GM23248 (cell line): Measurements from ENCODE around the gene CAB39. TPM values are rescaled to one million over a fixed set of nuclear protein-coding genes. Genes with fewer than 3 reads are reported as not detected.
A peak's percentile ranks its signal among the peaks of the same experiment; 100 is the strongest.

Source experiments
- DNase-seq: peaks from one replicate; pipeline ENCODE4 v3.0.0-alpha.2; 2015
- H2AFZ ChIP-seq: fragments of 200-600 bp; sonication (generic); 2 replicates; pipeline ENCODE4 v1.6.1; 2016; ENCODE audit warnings: antibody characterized with exemption
- H3F3A ChIP-seq: fragments of 200-600 bp; sonication (generic); 2 replicates; pipeline ENCODE4 v1.6.1; 2016; ENCODE audit warnings: mild to moderate bottlenecking, antibody characterized with exemption, mixed run types; ENCODE audit not compliant: insufficient read depth
- H3K27ac ChIP-seq: fragments of 200-600 bp; sonication (generic); 2 replicates; pipeline ENCODE4 v1.5.1; 2016; ENCODE audit warnings: mild to moderate bottlenecking
- H3K27me3 ChIP-seq: fragments of 200-600 bp; sonication (generic); replicated peaks from 2 replicates; pipeline ENCODE4 v1.6.1; 2016; ENCODE audit warnings: mild to moderate bottlenecking; ENCODE audit not compliant: insufficient read depth
- H3K36me3 ChIP-seq: fragments of 200-600 bp; sonication (generic); 2 replicates; pipeline ENCODE4 v1.6.1; 2016; ENCODE audit warnings: low read depth, mild to moderate bottlenecking
- H3K4me1 ChIP-seq: fragments of 200-600 bp; sonication (generic); 2 replicates; pipeline ENCODE4 v1.6.1; 2016; ENCODE audit warnings: mild to moderate bottlenecking; ENCODE audit not compliant: insufficient read depth
- H3K4me2 ChIP-seq: fragments of 200-600 bp; sonication (generic); one replicate; pipeline ENCODE4 v1.6.1; 2016; ENCODE audit warnings: mild to moderate bottlenecking; ENCODE audit not compliant: unreplicated experiment
- H3K4me3 ChIP-seq: fragments of 200-600 bp; sonication (generic); 2 replicates; pipeline ENCODE4 v1.5.1; 2016; ENCODE audit warnings: mild to moderate bottlenecking
- H3K79me2 ChIP-seq: fragments of 200-600 bp; sonication (generic); 2 replicates; pipeline ENCODE4 v1.6.1; 2016; ENCODE audit warnings: mild to moderate bottlenecking; ENCODE audit not compliant: insufficient read depth
- H3K9ac ChIP-seq: fragments of 200-600 bp; sonication (generic); 2 replicates; pipeline ENCODE4 v1.6.1; 2016; ENCODE audit warnings: mild to moderate bottlenecking
- H3K9me2 ChIP-seq: fragments of 200-600 bp; sonication (generic); 2 replicates; pipeline ENCODE4 v1.6.1; 2016; ENCODE audit warnings: mixed run types, mild to moderate bottlenecking, moderate library complexity; ENCODE audit not compliant: insufficient read depth
- H3K9me3 ChIP-seq: fragments of 200-600 bp; sonication (generic); one replicate; pipeline ENCODE4 v1.6.1; 2017; ENCODE audit warnings: low read depth
- H4K20me1 ChIP-seq: fragments of 200-600 bp; sonication (generic); 2 replicates; pipeline ENCODE4 v1.6.0; 2016; ENCODE audit not compliant: insufficient read depth
- EZH2 ChIP-seq: fragments of 200-600 bp; sonication (generic); IDR thresholded peaks from 2 replicates; pipeline ENCODE4 v1.6.1; 2018; ENCODE audit warnings: antibody characterized with exemption, mild to moderate bottlenecking; ENCODE audit not compliant: insufficient read depth, poor library complexity, severe bottlenecking
- EZH2phosphoT487 ChIP-seq: fragments of 200-600 bp; sonication (generic); IDR thresholded peaks from 2 replicates; pipeline ENCODE4 v1.6.1; 2018; ENCODE audit warnings: antibody characterized with exemption, moderate library complexity, mild to moderate bottlenecking, low read depth; ENCODE audit not compliant: insufficient read depth
- WGBS, 2 experiments: methylation state at CpG; one replicate each; pipeline ENCODE4 v1.1.6; 2015 to 2017; ENCODE audit warnings: low lambda C conversion rate in 2 of 2, low coverage in 1 of 2; ENCODE audit errors: missing lambda C conversion rate in 2 of 2; 5-methylcytosine and 5-hydroxymethylcytosine counted together
- in situ Hi-C: fragments of 300-500 bp; cut with MboI; formaldehyde crosslinking; loops from 2 replicates; pipeline ENCODE4 v1.15.0; 2020
- polyA plus RNA-seq: library from polyadenylated mRNA; unstranded; fragments of >200 nt; fragmentation: Nextera tagmentation; extraction: Ambion mirVana; gene quantifications from 2 replicates; pipeline ENCODE4 v1.2.1, GENCODE V29; 2016
- total RNA-seq: library from RNA; depleted of rRNA; stranded (reverse); fragments of >200 nt; shearing (Covaris generic); gene quantifications from 2 replicates; pipeline ENCODE4 v1.2.3, GENCODE V29; 2014

The CAB39 gene
- total and polyA plus RNA-seq, 2 experiments from 2014 or later: 22.7 to 52.1 TPM

DNA sequence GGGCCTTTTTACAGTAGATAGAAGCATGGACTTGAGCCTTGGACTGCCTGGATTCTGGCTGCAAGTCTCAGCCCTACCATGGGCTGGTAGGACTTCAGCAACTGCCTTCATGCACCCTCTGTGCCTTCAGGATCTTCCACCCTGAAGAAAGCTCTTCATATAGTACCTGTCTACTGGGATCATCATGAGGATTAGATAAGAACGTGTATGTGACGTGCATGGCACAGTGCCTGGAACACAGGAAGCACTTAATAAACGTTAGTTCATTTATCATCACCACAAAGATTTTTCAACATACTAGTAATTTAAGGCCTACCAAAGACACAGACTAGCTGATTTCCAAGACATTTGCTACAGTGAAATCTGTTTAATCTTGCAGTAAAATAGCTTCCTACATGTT lies 98.9 kb downstream of the CAB39 start:
- TF ChIP-seq EZH2 (no peak), EZH2phosphoT487 (no peak)
- H3K9me2 ChIP-seq: no peaks in the 10 kb centered on the region
- in situ Hi-C loops: loop anchor here (25.0 kb wide), 1 partner anchor 799 kb away; no protein-coding TSS in a partner anchor
- H2AFZ ChIP-seq: no peak overlapping the region
- no peak overlapping the region for H3K4me3 ChIP-seq
- no peaks in the 10 kb centered on the region for H3K4me1 ChIP-seq
- H3K4me2 ChIP-seq: no peak overlapping the region
- H3K79me2 ChIP-seq: peaks cover 8% of the 10 kb centered on the region; the same call in 1 of the 2 replicates
- 37 to 45% methylated on average over 3 of the region's 3 CpGs for whole genome bisulfite sequencing, 2 experiments
- no peak overlapping the region for H3K9ac ChIP-seq
- no peaks in the 10 kb centered on the region for H3K27me3 ChIP-seq
- H3K9me3 ChIP-seq: no peaks in the 10 kb centered on the region
- H3K36me3 ChIP-seq: peaks cover 17% of the 10 kb centered on the region; the same call in 1 of the 2 replicates
- DNase-seq: no peak
- no peak overlapping the region for H3K27ac ChIP-seq
- no peaks in the 10 kb centered on the region; the same call in 1 of the 2 replicates for H3F3A ChIP-seq
- H4K20me1 ChIP-seq: no peaks in the 10 kb centered on the region

GRCh38 chr2:230812033-230812432 lies 99.4 kb downstream of the CAB39 start:
- Histone ChIP-seq H3K9me3 (no peaks in the 10 kb centered on the region), H3K27me3 (no peaks in the 10 kb centered on the region), H3K36me3 (peaks cover 20% of the 10 kb centered on the region; the same call in 1 of the 2 replicates), H3K4me3 (no peak overlapping the region), H3F3A (no peaks in the 10 kb centered on the region; the same call in 1 of the 2 replicates), H3K4me1 (no peaks in the 10 kb centered on the region), H2AFZ (no peak overlapping the region), H3K4me2 (no peak overlapping the region), H4K20me1 (no peaks in the 10 kb centered on the region), H3K79me2 (peaks cover 8% of the 10 kb centered on the region; the same call in 1 of the 2 replicates), H3K27ac (no peak overlapping the region), H3K9ac (no peak overlapping the region), H3K9me2 (no peaks in the 10 kb centered on the region)
- 90 to 91% methylated on average over 6 of the region's 6 CpGs for WGBS, 2 experiments
- in situ Hi-C loops: loop anchor here (25.0 kb wide), 1 partner anchor 800 kb away; no protein-coding TSS in a partner anchor
- DNase-seq: no peak
- no peak for TF ChIP-seq EZH2phosphoT487
- no peak for TF ChIP-seq EZH2

- H3K4me2 ChIP-seq: no peak overlapping the region
- no peaks in the 10 kb centered on the region for H3K27me3 ChIP-seq
- H3K36me3 ChIP-seq: peaks cover 40% of the 10 kb centered on the region
- 0 out of 2 replicates have a peak, but pooled peaks cover 8% of the 10 kb centered on the region for H3K79me2 ChIP-seq
- 53 to 59% methylated on average over 2 of the region's 2 CpGs for WGBS, 2 experiments
- no peaks in the 10 kb centered on the region for H3K9me2 ChIP-seq
- no peak overlapping the region for H3K9ac ChIP-seq
- no peak overlapping the region for H2AFZ ChIP-seq
- no peaks in the 10 kb centered on the region for H3K4me1 ChIP-seq
- DNase-seq: peak; percentile 46
- TF ChIP-seq EZH2: no peak
- no peak for TF ChIP-seq EZH2phosphoT487
- H3K9me3 ChIP-seq: no peaks in the 10 kb centered on the region
- H4K20me1 ChIP-seq: no peaks in the 10 kb centered on the region
- 0 out of 2 replicates have a peak, but pooled peaks cover 1% of the 10 kb centered on the region for H3F3A ChIP-seq
- in situ Hi-C loops: loop anchor here (25.0 kb wide), 1 partner anchor 802 kb away; no protein-coding TSS in a partner anchor
- H3K27ac ChIP-seq: no peak overlapping the region
- no peak overlapping the region for H3K4me3 ChIP-seq
Observed at GRCh38 chr2:230814616-230815015, 102.0 kb downstream of the CAB39 start.

- H3F3A ChIP-seq: 0 out of 2 replicates have a peak, but pooled peaks cover 6% of the 10 kb centered on the region
- H3K79me2 ChIP-seq: 0 out of 2 replicates have a peak, but pooled peaks cover 8% of the 10 kb centered on the region
- H3K9me2 ChIP-seq: no peaks in the 10 kb centered on the region
- in situ Hi-C loops: loop anchor here (25.0 kb wide), 1 partner anchor 803 kb away; no protein-coding TSS in a partner anchor
- H3K4me1 ChIP-seq: no peaks in the 10 kb centered on the region
- H2AFZ ChIP-seq: no peak overlapping the region
- H3K4me2 ChIP-seq: no peak overlapping the region
- H3K9me3 ChIP-seq: no peaks in the 10 kb centered on the region
- H3K4me3 ChIP-seq: no peak overlapping the region
- H3K27me3 ChIP-seq: no peaks in the 10 kb centered on the region
- H3K36me3 ChIP-seq: peaks cover 40% of the 10 kb centered on the region
- no peak overlapping the region for H3K27ac ChIP-seq
- 61 to 66% methylated on average over 3 of the region's 3 CpGs for WGBS, 2 experiments
- no peak for DNase-seq
- no peak for TF ChIP-seq EZH2phosphoT487
- no peak for TF ChIP-seq EZH2
- no peaks in the 10 kb centered on the region for H4K20me1 ChIP-seq
- no peak overlapping the region for H3K9ac ChIP-seq
Observed at GRCh38 chr2:230815088-230815487, 102.4 kb downstream of the CAB39 start.
